Activated CD8-positive, alpha-beta memory T cell treated with anti-CD3 and anti-CD28 coated beads, Interleukin-2, amount 50 U/mL, for 1 hour (primary cell): ENCODE data around the gene CCDC127.
A peak's percentile ranks its signal among the peaks of the same experiment; 100 is the strongest.
"Not testable (repeated sequence)": the region's sequence is repeated elsewhere in the genome, so short reads cannot be mapped to it uniquely, and the experiment has no call there.

ENCODE experiments used
- DNase-seq: peaks from one replicate; pipeline ENCODE4 v3.0.0-alpha.2; 2020; ENCODE audit errors: extremely low read depth

Gene CCDC127

GRCh38 chr5:217494-218456, at the start of gene CCDC127, which contains the start of gene SDHA:
CCDC127 (minus strand) TSS chr5:218153; CDS start chr5:216849, 1,304 bp downstream.
SDHA (plus strand) TSS chr5:218320; CDS start chr5:218356, 36 bp downstream.
- peak; percentile 91 for DNase-seq

DNA sequence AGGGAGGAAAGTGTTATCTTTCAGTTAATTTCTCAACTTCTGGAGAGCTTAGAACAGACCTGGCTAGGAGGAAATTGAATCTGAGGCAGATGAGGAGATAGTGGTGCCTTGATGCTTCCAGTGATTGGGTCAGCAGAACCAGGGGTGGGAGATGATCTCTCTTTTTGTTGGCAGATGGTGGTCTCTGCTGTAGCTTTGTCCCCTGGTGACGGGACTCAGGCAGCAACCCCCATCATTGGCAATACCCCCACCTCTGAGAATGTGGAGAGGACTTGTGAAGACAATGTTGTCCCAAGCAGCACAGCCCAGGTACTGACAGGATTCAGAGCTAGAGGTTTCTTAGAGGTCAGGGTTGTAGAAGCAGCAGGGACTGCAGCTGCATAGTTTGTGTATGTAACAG, 49.8 kb upstream of the CCDC127 start:
- no peak for DNase-seq

DNA sequence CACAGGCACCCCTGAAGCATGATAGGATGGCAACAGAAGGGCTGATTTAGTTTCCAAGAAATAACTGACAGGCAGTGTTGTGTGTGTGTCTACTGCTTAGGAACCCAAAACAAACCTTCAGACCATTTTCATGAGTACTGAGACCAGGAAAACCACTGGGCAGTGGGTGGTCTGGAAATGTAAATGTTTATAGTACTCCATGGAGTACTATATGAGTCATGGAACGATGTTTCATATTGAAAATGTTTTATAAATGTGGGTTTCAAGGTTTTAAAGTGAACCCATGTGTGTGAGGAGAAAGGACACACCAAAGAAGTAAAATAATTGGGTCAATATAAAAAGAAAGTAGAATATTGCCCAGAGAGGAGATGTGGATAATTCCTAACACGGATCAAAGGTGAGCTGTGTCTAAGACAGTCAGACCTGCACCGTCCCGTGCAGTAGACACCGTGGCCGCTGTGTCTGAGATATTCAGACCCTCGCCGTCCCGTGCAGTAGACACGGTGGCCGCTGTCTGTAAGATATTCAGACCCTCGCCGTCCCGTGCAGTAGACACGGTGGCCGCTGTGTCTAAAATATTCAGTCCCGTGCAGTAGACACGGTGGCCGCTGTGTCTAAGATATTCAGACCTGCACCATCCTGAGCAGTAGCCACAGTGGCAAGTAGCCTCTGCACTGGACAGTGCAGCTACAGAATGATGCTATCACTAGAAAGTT, 48.5 kb upstream of the CCDC127 start:
- DNase-seq: not testable (repeated sequence)

DNA sequence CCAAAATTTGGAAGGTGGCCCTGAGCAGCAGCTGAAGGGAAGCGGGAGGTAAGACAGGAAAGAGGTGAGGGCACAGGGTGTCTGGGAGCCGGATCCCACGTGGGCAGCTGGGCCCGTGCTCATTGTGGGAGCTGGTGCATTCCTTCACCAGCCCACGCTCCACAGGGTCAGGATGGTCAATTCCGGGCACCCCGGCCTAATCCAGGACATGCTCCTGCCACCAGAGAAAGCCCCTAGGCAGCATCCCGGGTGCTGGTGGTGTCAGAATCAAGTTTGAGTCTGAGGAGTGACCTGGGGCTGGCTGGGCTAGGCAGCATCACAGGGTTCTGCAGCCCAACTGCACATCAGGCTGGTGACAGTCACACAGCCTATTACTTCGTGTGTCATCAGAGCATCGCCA, 46.4 kb upstream of the CCDC127 start:
- DNase-seq: no peak

GRCh38 chr5:263275-263974, 45.5 kb upstream of the CCDC127 start:
- not testable (repeated sequence) for DNase-seq

- no peak for DNase-seq
These were observed 39.2 kb upstream of the CCDC127 start for GRCh38 chr5:257148-257547.

GRCh38 chr5:256347-256746, 38.4 kb upstream of the CCDC127 start:
- not testable (repeated sequence) for DNase-seq

DNA sequence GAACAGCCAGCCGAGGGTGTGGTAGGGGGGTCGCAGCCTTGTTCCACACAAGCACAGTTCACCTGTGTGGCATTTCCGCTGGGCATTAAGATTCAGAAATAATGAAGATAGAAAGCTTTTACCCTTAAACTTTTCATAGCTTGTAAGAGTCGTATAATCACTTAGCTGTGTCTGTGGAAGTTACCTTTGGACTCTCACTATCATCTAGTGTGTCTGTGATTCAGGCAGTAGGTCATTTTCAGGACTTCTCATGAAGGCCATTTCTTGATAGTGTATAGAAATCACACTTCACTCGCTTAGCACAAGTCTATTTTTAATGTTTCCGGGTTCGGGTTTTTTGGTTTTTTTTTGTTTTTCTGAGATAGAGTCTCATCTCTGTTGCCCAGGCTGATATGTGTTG, 37.2 kb upstream of the CCDC127 start:
- DNase-seq: not testable (repeated sequence)

DNA sequence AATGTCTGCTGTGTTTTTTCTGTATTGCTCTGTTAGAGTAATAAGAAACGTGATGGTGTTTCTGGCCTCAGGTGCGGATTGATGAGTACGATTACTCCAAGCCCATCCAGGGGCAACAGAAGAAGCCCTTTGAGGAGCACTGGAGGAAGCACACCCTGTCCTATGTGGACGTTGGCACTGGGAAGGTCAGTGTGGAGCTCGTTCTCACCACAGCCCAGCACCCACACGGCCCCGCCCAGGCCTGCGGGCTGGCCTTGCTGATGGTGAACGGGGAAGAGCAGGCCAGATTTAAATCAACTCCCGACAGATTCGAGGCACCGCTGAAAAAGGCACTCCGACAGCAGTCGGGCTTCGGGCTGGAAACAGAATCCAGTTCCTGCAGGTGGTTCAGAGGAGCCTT, 36.4 kb upstream of the CCDC127 start:
- not testable (repeated sequence) for DNase-seq

DNA sequence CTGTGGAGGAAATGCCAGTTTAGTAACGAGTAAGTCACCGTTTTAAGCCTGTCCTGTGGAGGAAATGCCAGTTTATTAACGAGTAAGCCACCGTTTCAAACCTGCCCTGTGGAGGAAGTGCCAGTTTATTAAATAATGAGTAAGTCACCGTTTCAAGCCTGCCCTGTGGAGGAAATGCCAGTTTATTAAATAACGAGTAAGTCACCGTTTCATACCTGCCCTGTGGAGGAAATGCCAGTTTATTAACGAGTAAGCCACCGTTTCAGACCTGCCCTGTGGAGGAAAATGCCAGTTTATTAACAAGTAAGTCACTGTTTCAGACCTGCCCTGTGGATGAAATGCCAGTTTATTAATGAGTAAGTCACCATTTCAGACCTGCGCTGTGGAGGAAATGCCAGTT, 34.6 kb upstream of the CCDC127 start:
- DNase-seq: no peak

DNA sequence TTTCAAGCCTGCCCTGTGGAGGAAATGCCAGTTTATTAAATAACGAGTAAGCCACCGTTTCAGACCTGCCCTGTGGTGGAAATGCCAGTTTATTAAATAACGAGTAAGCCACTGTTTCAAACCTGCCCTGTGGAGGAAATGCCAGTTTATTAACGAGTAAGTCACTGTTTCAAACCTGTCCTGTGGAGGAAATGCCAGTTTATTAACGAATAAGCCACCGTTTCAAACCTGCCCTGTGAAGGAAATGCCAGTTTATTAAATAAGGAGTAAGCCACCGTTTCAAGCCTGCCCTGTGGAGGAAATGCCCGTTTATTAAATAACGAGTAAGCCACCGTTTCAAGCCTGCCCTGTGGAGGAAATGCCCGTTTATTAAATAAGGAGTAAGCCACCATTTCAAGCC, 34.0 kb upstream of the CCDC127 start:
- not testable (repeated sequence) for DNase-seq

GRCh38 chr5:251538-251937, 33.6 kb upstream of the CCDC127 start:
- DNase-seq: not testable (repeated sequence)

DNA sequence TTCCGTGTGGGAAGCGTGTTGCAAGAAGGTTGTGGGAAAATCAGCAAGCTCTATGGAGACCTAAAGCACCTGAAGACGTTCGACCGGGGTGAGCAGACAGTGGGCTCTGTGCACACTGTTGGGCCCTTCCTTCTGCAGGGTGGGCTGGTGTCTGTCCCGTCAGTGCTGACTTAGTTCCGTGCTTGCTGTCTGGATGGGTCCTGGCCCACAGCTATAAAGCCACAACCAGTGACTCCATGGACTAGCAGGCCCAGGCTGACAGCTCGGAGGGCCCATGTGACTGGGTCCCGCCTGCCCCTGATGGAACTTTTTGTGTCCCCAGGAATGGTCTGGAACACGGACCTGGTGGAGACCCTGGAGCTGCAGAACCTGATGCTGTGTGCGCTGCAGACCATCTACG, 33.1 kb upstream of the CCDC127 start:
- not testable (repeated sequence) for DNase-seq

DNA sequence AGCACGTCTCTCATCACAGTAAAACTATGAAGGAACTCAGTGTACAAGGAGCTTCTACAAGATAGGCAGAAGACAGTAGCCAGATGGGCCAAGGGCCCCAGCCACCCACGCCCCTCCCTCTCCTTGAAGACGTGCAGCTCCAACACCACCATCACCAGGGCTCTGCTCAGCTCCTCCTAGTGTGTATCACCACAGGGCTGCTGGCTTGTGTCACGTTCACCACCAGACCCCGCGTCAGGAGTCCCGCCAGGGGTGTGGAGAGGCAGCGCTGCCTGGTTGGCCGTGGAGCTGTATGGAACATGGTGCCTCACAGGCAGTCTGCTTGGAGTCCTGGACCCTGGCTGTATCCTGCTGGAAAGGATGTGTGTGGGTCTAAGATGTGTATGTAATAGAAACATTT, 32.4 kb upstream of the CCDC127 start:
- DNase-seq: not testable (repeated sequence)

DNA sequence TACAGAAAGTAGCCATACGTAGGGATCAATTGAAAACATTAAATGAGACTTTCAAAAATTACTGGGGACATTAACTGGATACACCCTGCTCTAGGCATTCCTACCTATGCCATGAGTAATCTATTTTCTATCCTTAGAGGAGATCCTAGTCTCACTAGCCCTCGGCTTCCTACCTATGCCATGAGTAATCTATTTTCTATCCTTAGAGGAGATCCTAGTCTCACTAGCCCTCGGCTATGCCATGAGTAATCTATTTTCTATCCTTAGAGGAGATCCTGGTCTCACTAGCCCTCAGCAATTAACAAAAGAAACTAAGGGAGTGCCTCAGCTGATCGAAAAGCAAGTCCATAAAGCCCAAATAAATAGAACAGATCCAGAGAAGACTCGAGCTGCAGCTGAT, 27.8 kb upstream of the CCDC127 start:
- not testable (repeated sequence) for DNase-seq

DNA sequence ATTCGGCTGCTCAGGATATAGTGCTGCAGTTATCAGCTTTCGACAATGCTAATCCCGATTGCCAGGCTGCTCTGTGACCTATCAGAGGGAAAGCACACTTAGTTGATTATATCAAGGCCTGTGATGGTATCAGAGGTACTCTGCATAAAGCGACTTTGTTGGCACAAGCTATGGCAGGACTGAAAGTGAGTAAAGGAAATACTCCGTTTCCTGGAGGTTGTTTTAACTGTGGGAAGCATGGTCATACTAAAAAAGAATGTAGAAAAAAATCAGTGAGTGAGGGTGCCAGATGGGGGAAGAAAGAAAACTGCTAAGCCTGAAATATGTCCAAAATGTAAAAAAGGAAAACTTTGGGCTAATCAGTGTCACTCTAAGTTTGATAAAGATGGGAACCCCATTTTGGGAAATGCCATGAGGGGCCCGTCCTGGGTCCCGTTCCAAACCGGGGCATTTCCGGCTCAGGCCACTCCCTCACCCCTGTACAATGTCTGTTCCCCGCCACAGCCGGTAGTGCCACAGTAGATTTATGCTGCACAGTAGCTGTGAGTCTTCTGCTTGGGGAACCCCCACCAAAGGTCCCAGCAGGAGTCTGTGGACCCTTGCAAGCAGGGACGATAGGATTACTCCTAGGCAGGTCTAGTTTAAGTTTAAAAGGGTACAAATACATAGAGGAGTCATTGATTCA, 25.9 kb upstream of the CCDC127 start:
- DNase-seq: not testable (repeated sequence)

GRCh38 chr5:241045-241669, 23.2 kb upstream of the CCDC127 start:
- DNase-seq: not testable (repeated sequence)

GRCh38 chr5:240550-240949, 22.6 kb upstream of the CCDC127 start:
- DNase-seq: not testable (repeated sequence)

- not testable (repeated sequence) for DNase-seq
These were observed 20.0 kb upstream of the CCDC127 start for GRCh38 chr5:237931-238330.

DNA sequence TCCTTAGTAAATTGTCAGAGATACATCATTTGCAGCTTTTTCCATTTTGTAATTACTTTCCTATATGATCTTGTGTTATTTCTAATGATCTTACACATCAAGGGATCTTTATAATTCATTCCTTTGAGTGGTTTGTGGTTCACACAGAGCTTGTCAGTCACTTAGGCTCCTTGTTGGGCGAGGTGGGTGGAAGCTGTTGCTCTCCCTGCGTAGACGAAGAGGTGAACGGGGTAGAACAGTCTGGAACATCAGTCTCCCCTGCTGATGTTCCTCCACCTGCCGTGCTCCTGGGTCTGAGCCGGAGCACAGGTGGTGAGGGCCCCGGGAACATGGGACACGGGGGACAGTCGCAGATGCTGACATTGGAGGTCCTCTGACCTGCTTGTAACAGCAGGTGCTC, 17.6 kb upstream of the CCDC127 start:
- DNase-seq: not testable (repeated sequence)

GRCh38 chr5:234450-234849, 16.5 kb upstream of the CCDC127 start:
- DNase-seq: no peak
